Stimulated activated CD8-positive, alpha-beta memory T cell treated with anti-CD3 and anti-CD28 coated beads, Interleukin-12 subunit alpha, Interleukin-12 subunit beta, amount 100 ng/mL, for 1 hour (primary cell): ENCODE results near the gene TTC7B.
"Not testable (repeated sequence)": the region's sequence is repeated elsewhere in the genome, so short reads cannot be mapped to it uniquely, and the experiment has no call there.

Experiments
- DNase-seq: peaks from one replicate; pipeline ENCODE4 v3.0.0-alpha.2; 2020; ENCODE audit warnings: low read depth

The TTC7B gene

GRCh38 chr14:90544971-90545370, 271.3 kb downstream of the TTC7B start:
- DNase-seq, result no peak

GRCh38 chr14:90544566-90544965, 271.7 kb downstream of the TTC7B start:
- no peak for DNase-seq

GRCh38 chr14:90543876-90544275, 272.4 kb downstream of the TTC7B start:
- no peak for DNase-seq

DNA sequence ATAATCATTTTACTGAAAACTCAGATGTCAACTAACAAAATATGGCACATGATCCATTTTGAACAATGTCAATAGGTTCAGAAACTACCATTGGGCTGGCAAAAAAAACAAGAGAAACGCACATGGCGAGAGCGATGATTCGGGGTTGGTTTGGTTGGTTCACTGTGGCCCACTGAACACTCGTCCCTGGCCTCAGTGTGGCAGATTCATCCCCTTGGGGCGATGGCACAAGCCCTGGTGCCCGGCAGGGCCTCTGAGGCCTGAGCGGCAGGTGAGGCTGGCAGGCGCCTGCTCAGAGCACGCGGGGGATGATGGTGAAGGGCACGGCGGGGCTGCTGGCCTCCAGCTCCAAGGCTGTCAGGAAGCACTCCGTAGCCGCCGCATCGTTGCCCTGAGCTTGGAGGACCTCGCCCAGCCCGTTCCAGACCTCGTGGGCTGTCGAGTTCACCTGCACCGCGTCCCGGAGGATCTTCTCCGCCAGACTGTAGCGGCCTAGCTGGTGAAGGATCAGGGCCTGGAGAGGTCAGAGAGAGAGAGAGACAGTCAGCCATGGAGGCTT, 275.1 kb downstream of the TTC7B start:
- DNase-seq, result no peak

DNA sequence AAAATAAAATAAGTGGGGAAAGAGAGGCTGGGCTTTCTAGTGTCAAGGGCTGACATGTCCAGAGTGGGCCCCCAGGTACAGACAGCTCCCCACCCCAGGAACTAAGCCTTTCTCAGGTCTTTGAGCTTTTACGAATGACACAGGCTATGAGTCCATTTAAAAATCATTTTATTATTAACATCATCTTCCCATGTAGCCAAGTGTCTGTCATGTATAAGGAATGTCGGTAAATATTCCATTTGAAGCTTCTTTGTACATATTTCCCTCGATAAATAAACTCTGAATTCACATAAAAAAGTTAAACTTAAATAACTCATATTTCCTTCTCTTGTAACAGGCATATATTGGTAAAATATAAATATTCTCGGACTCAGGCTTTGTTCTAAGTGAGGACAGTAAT, 275.8 kb downstream of the TTC7B start:
- no peak for DNase-seq

- no peak for DNase-seq
Measured at GRCh38 chr14:90539996-90540395, 276.2 kb downstream of the TTC7B start.

DNA sequence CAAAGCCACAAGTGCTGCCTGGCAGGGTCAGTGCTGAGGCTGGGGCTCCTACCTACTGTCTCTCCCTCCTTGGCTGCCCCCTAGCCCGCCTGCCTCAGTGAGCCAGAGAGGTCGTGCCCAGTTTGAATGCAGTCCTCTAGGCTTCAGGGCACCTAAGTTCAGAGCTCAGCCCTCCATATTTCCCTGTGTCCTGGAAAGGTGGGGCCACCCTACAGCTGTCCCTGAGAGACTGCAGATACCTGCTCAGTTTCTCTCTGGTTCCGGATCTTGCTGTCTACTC, 276.8 kb downstream of the TTC7B start:
- DNase-seq, result no peak

DNA sequence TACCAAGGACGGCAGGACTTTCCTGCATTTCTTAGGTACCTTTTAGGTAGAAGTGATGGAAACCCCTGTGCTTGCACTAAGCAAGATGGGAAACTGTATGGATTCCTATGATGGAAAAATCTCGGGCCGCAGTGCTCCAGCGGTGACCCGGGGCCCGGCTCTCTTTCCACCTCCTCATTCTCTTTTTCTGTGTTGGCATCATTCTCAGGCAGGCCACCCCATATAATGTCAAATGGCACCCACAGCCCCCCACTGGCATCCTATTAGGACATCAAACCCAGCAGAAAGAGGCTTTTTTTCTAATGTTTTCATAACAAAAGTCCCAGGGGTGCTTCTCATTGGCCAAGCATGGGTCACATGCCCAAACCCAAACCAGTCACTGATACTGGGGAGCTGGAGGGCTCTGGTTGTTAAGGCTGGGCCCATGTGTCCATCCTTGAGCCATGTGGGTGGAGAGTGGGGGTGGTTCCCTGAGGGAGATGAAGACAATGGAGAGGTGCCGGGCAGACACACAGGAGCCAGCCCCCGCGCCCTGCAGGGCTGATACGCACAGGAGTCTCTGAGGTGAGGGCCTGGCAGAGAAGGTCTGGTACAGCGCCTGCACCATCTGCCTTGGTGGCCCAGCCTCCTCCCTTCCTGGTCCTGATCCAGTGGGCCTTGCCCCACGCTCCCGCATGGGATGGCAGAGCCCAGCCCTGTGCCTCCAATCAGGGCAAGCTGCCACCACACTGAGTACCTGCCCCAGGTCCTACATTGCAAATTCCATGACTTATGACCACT, 277.3 kb downstream of the TTC7B start:
- DNase-seq, result no peak

DNA sequence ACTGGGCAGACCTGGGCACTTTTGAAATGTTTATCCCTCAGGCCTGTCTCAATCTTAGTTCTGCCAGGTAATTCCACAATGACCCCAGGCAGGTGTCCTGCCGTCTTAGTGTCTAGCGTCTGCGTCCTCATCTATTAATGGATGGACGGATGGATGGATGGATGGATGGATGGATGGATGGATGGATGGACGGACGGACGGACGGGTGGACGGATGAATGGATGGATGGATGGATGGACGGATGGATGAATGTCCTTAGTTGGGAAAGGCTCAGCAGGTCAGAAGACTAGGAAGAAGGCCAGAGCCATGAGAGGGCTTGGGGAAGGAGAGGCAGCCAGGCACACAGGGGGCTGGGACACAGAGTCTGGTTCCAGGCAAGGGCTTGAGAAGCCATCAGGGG, 278.1 kb downstream of the TTC7B start:
- no peak for DNase-seq

DNA sequence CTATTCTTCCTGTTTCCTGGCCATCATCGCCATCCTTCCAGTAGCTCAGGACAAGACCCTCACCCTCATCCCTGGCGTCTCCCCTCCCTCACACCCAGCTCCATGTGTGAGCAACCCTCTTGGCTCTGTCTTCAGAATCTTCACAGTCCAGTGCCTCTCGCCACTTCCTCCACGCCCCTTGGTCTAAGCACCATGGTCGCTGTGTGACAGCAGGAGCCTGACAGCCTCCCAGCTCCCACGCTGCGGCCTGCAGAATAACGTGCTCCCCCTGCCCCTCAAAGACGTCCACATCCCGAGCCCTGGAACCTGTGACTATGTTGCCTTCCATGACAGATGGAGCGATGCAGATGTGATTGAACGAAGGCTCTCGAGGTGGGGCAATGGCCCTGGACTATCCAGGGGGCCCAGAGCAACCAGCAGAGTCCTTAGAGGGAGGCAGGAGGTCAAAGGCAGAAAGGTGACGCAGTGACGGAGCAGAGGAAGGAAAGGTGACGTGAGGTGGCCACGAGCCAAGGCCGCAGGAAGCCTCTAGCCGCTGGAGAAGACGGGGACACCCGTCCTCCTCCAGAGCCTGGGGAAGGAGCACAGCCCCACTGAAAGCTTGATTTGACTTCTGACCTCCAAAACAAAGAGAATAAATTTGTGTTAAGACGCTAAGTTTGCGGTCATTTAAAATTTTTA, 279.6 kb downstream of the TTC7B start:
- no peak for DNase-seq

DNA sequence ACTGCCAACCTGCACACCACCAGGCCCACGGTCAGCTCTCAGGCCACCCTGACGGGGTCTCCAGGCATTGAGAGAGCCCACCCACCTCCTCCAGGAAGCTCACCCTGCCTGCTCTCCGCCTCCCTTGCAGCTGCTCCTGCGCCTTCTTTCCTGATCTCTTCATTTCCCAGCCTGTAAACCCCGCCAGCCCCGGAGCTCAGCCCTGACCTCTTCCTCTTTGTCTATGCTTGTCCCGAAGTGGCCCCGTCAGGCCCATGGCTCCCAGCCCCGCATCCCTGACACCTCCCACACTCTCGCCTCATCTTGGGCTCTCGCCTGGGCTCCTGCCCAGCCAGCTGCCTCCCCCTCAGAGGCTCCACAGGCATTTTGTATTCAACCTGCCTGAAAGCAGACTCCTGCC, 280.1 kb downstream of the TTC7B start:
- no peak for DNase-seq

DNA sequence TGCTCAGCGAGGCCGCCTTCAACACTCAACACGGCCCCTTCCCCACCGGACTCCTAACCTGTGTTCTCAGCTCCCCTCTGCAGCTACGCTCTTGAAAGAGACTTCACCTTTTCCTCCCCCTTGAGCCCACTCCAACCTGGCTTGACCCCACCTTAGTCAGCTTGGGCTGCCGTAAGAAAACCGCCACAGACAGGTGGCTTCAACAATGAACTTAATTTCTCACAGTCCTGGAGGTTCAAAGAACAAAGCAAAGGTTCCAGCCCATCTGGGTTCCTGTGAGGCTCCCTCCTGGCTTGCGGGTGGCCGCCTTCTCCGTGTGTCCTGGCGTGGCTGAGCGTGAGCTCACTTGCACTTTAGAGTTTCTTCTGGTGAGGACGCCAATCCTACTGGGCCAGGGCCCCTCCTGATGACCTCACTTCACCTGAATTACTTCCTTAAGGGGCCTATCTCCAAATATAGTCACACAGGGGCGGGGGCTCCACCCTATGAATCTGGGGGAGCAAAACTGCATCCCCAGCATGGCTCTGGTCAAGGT, 280.6 kb downstream of the TTC7B start:
- DNase-seq, result no peak

- no peak for DNase-seq
Measured at GRCh38 chr14:90534838-90535555, 281.2 kb downstream of the TTC7B start.

DNA sequence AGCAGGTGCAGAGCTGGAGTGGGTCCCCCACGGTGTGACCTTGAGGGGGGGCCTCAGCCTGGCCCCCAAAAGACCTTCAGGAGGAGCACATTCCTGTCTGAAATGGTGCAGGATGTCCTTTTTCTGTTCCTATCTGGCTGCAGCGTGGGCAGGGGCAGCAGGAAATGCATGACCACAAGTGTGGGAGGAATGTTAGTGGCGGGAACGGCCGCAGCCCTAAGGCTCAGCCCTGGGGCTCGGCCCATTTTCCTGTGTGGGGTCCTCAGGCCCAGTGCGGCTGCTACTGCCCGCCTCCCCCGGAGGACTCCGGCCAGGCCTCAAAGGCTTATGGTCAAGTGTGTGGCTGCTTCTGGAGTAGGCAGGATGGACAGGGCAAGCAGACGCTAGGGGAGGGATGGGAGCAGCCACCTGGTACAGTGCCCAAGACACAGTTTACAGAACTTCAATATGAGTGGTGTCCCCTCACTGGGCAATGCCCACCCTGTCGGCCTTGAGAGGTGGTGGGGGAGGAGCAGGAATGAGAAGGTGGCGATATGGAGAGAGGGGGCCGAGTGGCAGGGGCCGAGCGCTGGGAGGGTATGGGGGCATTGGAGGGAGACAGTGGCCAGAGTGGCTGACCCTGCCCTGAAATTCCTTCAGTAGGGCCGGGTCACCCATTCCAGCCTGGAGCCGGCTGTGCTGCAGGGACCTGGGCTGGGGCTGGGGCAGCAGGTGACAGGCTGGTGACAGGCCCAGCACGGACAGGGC, 282.0 kb downstream of the TTC7B start:
- no peak for DNase-seq

DNA sequence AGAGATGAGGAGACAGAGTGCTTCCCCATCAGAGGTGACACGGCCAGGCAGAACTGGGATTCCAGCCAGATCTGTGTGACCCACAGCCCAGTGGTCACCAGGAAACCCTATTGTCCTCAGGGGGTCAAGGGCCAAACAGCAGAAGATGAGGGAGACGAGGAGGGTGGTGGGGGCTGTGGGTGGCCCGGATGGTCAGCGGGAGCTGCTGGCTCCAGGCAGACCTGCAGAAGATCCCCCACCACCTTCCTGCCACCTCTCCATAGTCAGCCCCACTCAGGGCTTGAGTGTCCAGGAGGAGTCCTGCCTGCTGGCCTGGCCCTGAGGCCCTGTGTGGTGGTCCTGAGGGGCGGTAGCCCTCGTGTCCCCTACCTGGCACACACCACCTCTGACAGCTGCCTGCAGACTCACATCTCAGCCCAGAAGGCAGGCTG, 282.6 kb downstream of the TTC7B start:
- no peak for DNase-seq

DNA sequence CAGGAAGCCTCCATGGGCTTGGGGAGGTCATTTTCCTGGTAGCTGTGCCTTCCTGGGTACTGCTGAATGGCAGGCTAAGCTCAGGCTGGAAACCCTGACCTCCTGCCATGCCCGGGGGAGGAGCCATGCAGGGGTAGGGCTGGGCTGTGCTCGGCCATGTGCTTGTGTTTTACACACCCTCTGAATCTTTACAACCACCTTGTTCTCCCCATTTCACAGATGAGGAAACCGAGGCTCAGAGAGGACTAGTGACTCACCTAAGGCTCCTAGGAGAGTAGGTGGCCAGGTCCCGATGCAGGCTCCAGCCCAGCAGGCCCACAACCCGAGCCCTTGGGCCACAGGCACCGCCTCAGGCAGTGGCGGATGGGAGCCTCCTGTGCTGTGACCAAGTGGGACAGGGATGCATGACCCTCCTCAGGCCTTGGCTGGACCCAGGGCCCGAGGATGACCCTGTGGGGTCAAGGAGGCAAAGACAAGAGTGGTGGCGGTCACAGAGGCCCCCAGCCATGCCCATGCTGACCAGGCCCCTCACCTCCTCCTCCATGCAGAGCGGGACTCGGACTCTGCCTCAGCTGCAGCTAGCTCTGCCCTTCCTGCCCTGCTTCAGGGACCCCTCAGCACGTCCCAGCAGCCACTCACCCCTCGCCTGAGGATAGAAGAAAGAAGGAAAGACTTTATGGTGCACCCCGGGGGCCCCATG, 283.3 kb downstream of the TTC7B start:
- DNase-seq, result no peak

GRCh38 chr14:90531497-90531896, 284.7 kb downstream of the TTC7B start:
- no peak for DNase-seq

GRCh38 chr14:90530523-90530922, 285.7 kb downstream of the TTC7B start:
- DNase-seq, result no peak

DNA sequence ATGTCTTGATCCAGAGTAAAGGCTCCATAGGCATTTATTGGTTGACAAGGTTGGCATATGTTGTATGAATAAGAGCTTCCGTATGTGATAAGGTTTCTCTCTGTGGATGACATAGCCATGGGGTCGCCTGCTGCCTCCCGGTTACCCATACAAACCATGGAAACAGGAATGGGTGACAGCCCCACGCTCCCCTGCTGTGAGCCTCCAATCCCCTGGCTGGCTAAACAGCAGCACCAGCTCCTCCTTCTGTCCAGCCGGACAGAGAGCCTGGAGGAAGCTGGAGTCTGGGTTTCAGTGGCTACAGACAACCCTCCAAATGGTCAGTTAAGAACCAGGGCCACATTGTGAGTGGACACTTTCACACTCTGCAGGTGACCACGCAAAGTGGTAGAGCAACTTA, 288.3 kb downstream of the TTC7B start:
- no peak for DNase-seq

- not testable (repeated sequence) for DNase-seq
Measured at GRCh38 chr14:90526536-90526935, 289.7 kb downstream of the TTC7B start.

GRCh38 chr14:90525353-90526028, 290.7 kb downstream of the TTC7B start:
- DNase-seq, result not testable (repeated sequence)
